Astrocyte (in vitro differentiated cells and primary cell): ENCODE measurements around the gene KXD1. TPM values are rescaled to one million over a fixed set of nuclear protein-coding genes. Genes with fewer than 3 reads are reported as not detected.
A peak's percentile ranks its signal among the peaks of the same experiment; 100 is the strongest.

Experiments
- DNase-seq: peaks from one replicate; pipeline ENCODE4 v3.0.0-alpha.2; 2010; ENCODE audit warnings: low read depth
- FAIRE-seq: peaks from 2 replicates; lab custom pipeline; 2011; peaks lifted over from hg19 to GRCh38; lab: Jason Lieb, UNC
- H2AFZ ChIP-seq: 2 replicates; pipeline ENCODE4 v1.6.0; 2012; ENCODE audit warnings: low read depth, low read length, inconsistent platforms
- H3K27ac ChIP-seq: 2 replicates; pipeline ENCODE4 v1.5.1; 2011; ENCODE audit warnings: low read depth, low read length, inconsistent platforms
- H3K27me3 ChIP-seq: 2 replicates; pipeline ENCODE4 v1.6.0; 2011; ENCODE audit warnings: low read length, inconsistent platforms; ENCODE audit not compliant: insufficient read depth
- H3K36me3 ChIP-seq: 2 replicates; pipeline ENCODE4 v1.5.1; 2011; ENCODE audit warnings: low read length, inconsistent platforms; ENCODE audit not compliant: insufficient read depth
- H3K4me1 ChIP-seq: 2 replicates; pipeline ENCODE4 v1.5.1; 2011; ENCODE audit warnings: low read length, inconsistent platforms; ENCODE audit not compliant: insufficient read depth
- H3K4me2 ChIP-seq: 2 replicates; pipeline ENCODE4 v1.6.0; 2012; ENCODE audit warnings: low read length, inconsistent platforms
- H3K4me3 ChIP-seq: 2 replicates; pipeline ENCODE4 v1.5.1; 2011; ENCODE audit warnings: low read depth, mild to moderate bottlenecking, low read length, inconsistent platforms; ENCODE audit not compliant: insufficient read depth
- H3K79me2 ChIP-seq: 2 replicates; pipeline ENCODE4 v1.6.0; 2012; ENCODE audit warnings: mild to moderate bottlenecking, low read length, inconsistent platforms; ENCODE audit not compliant: insufficient read depth
- H3K9ac ChIP-seq: 2 replicates; pipeline ENCODE4 v1.6.0; 2012; ENCODE audit warnings: mild to moderate bottlenecking, low read length, inconsistent platforms
- H3K9me3 ChIP-seq: 2 replicates; pipeline ENCODE4 v1.5.1; 2012; ENCODE audit warnings: low read depth, mild to moderate bottlenecking, low read length, inconsistent platforms; ENCODE audit not compliant: insufficient read depth
- H4K20me1 ChIP-seq: 2 replicates; pipeline ENCODE4 v1.6.0; 2012; ENCODE audit warnings: low read length, inconsistent platforms; ENCODE audit not compliant: insufficient read depth
- H3K27ac Mint-ChIP-seq: one replicate; pipeline ENCODE4 v1.8.0; 2021; ENCODE audit warnings: mild to moderate bottlenecking, mixed read lengths; ENCODE audit not compliant: unreplicated experiment
- H3K27me3 Mint-ChIP-seq: one replicate; pipeline ENCODE4 v1.8.0; 2021; ENCODE audit warnings: low read depth, mixed read lengths; ENCODE audit not compliant: unreplicated experiment
- H3K36me3 Mint-ChIP-seq: one replicate; pipeline ENCODE4 v1.8.0; 2021; ENCODE audit warnings: low read depth, mixed read lengths; ENCODE audit not compliant: unreplicated experiment
- H3K4me1 Mint-ChIP-seq: one replicate; pipeline ENCODE4 v1.8.0; 2021; ENCODE audit warnings: low read depth, mixed read lengths; ENCODE audit not compliant: unreplicated experiment
- H3K4me3 Mint-ChIP-seq: one replicate; pipeline ENCODE4 v1.8.0; 2021; ENCODE audit warnings: mild to moderate bottlenecking, moderate library complexity, mixed read lengths; ENCODE audit not compliant: unreplicated experiment
- H3K9me3 Mint-ChIP-seq: one replicate; pipeline ENCODE4 v1.8.0; 2021; ENCODE audit warnings: mild to moderate bottlenecking, mixed read lengths; ENCODE audit not compliant: unreplicated experiment
- EZH2 ChIP-seq: IDR thresholded peaks from 2 replicates; pipeline ENCODE4 v1.6.1; 2012; ENCODE audit warnings: mild to moderate bottlenecking, low read length, inconsistent platforms; ENCODE audit not compliant: insufficient read depth
- total RNA-seq: library from RNA; stranded (reverse); gene quantifications from 2 replicates; pipeline ENCODE4 v1.2.1, GENCODE V29; 2021
- TF ChIP-seq, protein P1 (sequence below): IDR thresholded peaks from 2 replicates; pipeline ENCODE4 v1.5.1; 2011; ENCODE audit warnings: low read depth, mild to moderate bottlenecking, inconsistent platforms, low read length, moderate library complexity; ENCODE audit not compliant: insufficient read depth

Gene KXD1
- total RNA-seq, 1 donor from 2014 or later: 80.2 TPM

DNA sequence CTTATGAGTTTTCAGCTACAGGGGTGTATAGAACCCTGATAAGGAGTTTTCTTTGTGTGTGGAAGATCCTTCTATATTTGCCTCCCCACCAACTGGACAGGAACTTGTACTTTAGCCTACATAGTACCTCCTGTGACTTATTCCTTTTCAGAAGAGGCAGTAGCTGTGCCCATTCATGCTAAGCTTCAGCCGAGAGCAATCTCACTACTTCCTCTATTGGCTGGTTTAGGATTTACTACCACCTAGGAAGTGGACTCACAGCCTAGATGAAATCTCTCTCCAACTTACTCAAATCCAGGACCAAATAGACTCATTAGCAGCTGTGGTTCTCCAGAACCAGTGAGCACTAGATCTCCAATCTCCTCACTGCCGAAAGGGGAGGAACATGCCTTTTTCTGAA, 28.6 kb downstream of the KXD1 start:
- Mint-ChIP-seq H3K9me3 (no peaks in the 10 kb centered on the region), H3K36me3 (no peaks in the 10 kb centered on the region), H3K27ac (no peak overlapping the region), H3K4me3 (no peak overlapping the region), H3K4me1 (peaks cover 6% of the 10 kb centered on the region), H3K27me3 (peaks cover 5% of the 10 kb centered on the region)
- DNase-seq: no peak
- Histone ChIP-seq H3K4me3 (no peak overlapping the region), H3K4me2 (no peak overlapping the region), H3K9me3 (no peaks in the 10 kb centered on the region), H3K9ac (no peak overlapping the region), H3K79me2 (no peaks in the 10 kb centered on the region), H3K27me3 (no peaks in the 10 kb centered on the region), H3K36me3 (no peaks in the 10 kb centered on the region), H2AFZ (no peak overlapping the region), H4K20me1 (peaks cover 12% of the 10 kb centered on the region), H3K4me1 (peaks cover 10% of the 10 kb centered on the region), H3K27ac (no peak overlapping the region)
- TF ChIP-seq EZH2: no peak
- TF ChIP-seq, protein P1, sequence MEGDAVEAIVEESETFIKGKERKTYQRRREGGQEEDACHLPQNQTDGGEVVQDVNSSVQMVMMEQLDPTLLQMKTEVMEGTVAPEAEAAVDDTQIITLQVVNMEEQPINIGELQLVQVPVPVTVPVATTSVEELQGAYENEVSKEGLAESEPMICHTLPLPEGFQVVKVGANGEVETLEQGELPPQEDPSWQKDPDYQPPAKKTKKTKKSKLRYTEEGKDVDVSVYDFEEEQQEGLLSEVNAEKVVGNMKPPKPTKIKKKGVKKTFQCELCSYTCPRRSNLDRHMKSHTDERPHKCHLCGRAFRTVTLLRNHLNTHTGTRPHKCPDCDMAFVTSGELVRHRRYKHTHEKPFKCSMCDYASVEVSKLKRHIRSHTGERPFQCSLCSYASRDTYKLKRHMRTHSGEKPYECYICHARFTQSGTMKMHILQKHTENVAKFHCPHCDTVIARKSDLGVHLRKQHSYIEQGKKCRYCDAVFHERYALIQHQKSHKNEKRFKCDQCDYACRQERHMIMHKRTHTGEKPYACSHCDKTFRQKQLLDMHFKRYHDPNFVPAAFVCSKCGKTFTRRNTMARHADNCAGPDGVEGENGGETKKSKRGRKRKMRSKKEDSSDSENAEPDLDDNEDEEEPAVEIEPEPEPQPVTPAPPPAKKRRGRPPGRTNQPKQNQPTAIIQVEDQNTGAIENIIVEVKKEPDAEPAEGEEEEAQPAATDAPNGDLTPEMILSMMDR: no peak
- no peak for FAIRE-seq

- Histone ChIP-seq H3K4me2 (peak overlapping the region; percentile 93), H4K20me1 (peaks cover 20% of the 10 kb centered on the region), H3K9me3 (no peaks in the 10 kb centered on the region), H3K4me3 (no peak overlapping the region), H3K9ac (no peak overlapping the region), H3K27me3 (no peaks in the 10 kb centered on the region), H3K79me2 (no peaks in the 10 kb centered on the region), H3K36me3 (no peaks in the 10 kb centered on the region), H3K4me1 (peaks cover 10% of the 10 kb centered on the region), H3K27ac (no peak overlapping the region), H2AFZ (peak overlapping the region; percentile 73)
- H3K4me3 Mint-ChIP-seq: peak overlapping the region; percentile 86
- H3K4me1 Mint-ChIP-seq: peaks cover 6% of the 10 kb centered on the region
- FAIRE-seq (no peak), DNase-seq (no peak)
- peaks cover 5% of the 10 kb centered on the region for H3K27me3 Mint-ChIP-seq
- TF ChIP-seq, protein P1: no peak
- no peak for TF ChIP-seq EZH2
- H3K36me3 Mint-ChIP-seq: no peaks in the 10 kb centered on the region
- no peak overlapping the region for H3K27ac Mint-ChIP-seq
- no peaks in the 10 kb centered on the region for H3K9me3 Mint-ChIP-seq
Measured at GRCh38 chr19:18587561-18587960, 29.9 kb downstream of the KXD1 start.

GRCh38 chr19:18587962-18588610, 30.4 kb downstream of the KXD1 start:
- H3K27ac ChIP-seq: peak overlapping the region; percentile 20
- peak overlapping the region; percentile 74 for H3K4me3 ChIP-seq
- no peak for TF ChIP-seq EZH2
- TF ChIP-seq, protein P1: no peak
- FAIRE-seq (no peak), DNase-seq (no peak)
- no peaks in the 10 kb centered on the region for H3K9me3 Mint-ChIP-seq
- H4K20me1 ChIP-seq: peaks cover 23% of the 10 kb centered on the region
- peak overlapping the region; percentile 80 for H3K27ac Mint-ChIP-seq
- H3K27me3 Mint-ChIP-seq: peaks cover 5% of the 10 kb centered on the region
- H3K36me3 Mint-ChIP-seq: no peaks in the 10 kb centered on the region
- H3K27me3 ChIP-seq: no peaks in the 10 kb centered on the region
- H2AFZ ChIP-seq: peak overlapping the region; percentile 73
- peak overlapping the region; percentile 86 for H3K4me3 Mint-ChIP-seq
- H3K4me2 ChIP-seq: peak overlapping the region; percentile 93
- H3K36me3 ChIP-seq: no peaks in the 10 kb centered on the region
- no peaks in the 10 kb centered on the region for H3K79me2 ChIP-seq
- H3K4me1 Mint-ChIP-seq: peaks cover 6% of the 10 kb centered on the region
- peaks cover 10% of the 10 kb centered on the region for H3K4me1 ChIP-seq
- peak overlapping the region; percentile 77 for H3K9ac ChIP-seq
- H3K9me3 ChIP-seq: no peaks in the 10 kb centered on the region
